Ishikawa (cell line): ENCODE data around the gene SPRTN.

ENCODE experiments used
- EP300 ChIP-seq: IDR thresholded peaks from 2 replicates; pipeline ENCODE4 v1.6.1; 2012; ENCODE audit warnings: borderline replicate concordance
- TAF1 ChIP-seq: IDR thresholded peaks from 2 replicates; pipeline ENCODE4 v1.6.1; 2012; ENCODE audit warnings: low read depth, mild to moderate bottlenecking
- ZBTB7A ChIP-seq: IDR thresholded peaks from 2 replicates; pipeline ENCODE4 v1.6.1; 2012; ENCODE audit warnings: low read depth

- TF ChIP-seq EP300, result no peak
- TF ChIP-seq ZBTB7A, result no peak
- no peak for TF ChIP-seq TAF1
These were observed 24.4 kb upstream of the SPRTN start for GRCh38 chr1:231313661-231314060.
